Measurements from ENCODE around the gene BBS5. TPM values are rescaled to one million over a fixed set of nuclear protein-coding genes. Genes with fewer than 3 reads are reported as not detected.
"Not testable (repeated sequence)": the region's sequence is repeated elsewhere in the genome, so short reads cannot be mapped to it uniquely, and the experiment has no call there.

BBS5 gene
- total RNA-seq (2014; rRNA removed; shearing (Covaris generic)), result 1.3 and 1.9 TPM in 2 replicates

DNA sequence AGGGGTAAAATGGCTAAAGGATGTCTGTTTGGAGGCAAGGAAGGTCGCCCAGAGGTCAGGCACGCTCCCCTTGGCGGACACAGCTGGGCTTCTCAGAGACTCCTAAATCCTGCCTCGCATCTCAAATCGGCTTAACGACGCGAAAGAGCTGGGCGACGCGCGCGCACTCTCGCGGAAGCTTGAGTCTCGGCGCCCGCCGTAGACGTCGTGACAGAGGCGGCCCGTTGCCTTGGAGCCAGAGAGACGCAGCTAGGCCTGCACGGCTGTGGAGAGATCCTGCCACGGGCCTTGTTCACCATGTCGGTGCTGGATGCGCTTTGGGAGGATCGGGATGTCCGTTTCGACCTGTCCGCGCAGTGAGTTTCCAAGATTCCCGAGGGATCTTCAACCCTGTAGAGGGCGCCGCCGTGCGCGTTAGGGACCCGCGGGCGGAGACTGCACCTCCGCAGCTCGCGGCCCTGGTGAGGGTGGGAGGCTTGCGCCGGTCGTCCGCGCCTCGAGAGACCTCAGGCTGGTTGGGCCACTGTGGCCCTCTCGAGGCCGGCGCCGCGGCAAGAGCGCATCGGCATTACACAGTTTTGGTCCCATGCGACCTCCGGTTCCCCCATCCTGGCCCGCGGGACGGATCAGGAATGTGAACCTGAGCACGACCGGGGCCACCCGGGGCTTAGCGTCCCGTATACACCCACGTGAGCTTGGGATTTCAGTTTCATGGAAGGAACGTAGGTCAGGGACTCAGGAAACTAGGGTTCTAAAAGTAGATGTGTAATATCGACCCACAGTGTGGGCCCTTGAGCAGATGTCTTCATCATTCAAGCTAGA lies at the start of gene BBS5:
TSS of gene BBS5 (plus strand) at position 238 of the 822 bp plus-strand sequence. CDS start at position 298, 60 bp downstream.
- peak within 1 kb of the TSS; percentile 76 for H3K4me3 ChIP-seq (ENCODE audit: insufficient read depth, low read depth, low read length)
- no peaks in the 10 kb centered on the region for H3K36me3 ChIP-seq (replicated peaks; ENCODE audit: control insufficient read depth, insufficient read depth, low read length)
- DNase-seq, result peak; percentile 81
- H3K27me3 ChIP-seq (ENCODE audit: control insufficient read depth, insufficient read depth, low read length), result peaks cover 25% of the 10 kb centered on the region

DNA sequence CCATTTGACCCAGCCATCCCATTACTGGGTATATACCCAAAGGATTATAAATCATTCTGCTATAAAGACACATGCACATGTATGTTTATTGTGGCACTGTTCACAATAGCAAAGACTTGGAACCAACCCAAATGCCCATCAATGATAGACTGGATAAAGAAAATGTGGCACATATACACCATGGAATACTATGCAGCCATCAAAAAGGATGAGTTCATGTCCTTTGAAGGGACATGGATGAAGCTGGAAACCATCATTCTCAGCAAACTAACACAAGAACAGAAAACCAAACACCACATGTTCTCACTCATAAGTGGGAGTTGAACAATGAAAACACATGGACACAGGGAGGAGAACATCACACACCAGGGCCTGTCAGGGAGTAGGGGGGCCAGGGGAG lies 47.5 kb upstream of the BBS5 start:
- not testable (repeated sequence) for H3K27me3 ChIP-seq (ENCODE audit: control insufficient read depth, insufficient read depth, low read length); H3K4me3 ChIP-seq (ENCODE audit: insufficient read depth, low read depth, low read length); DNase-seq; H3K36me3 ChIP-seq (replicated peaks; ENCODE audit: control insufficient read depth, insufficient read depth, low read length)

- DNase-seq; H3K36me3 ChIP-seq (replicated peaks; ENCODE audit: control insufficient read depth, insufficient read depth, low read length); H3K27me3 ChIP-seq (ENCODE audit: control insufficient read depth, insufficient read depth, low read length); H3K4me3 ChIP-seq (ENCODE audit: insufficient read depth, low read depth, low read length): not testable (repeated sequence)
These were observed 45.1 kb upstream of the BBS5 start for GRCh38 chr2:169434236-169434635.

- no peak for DNase-seq
- no peaks in the 10 kb centered on the region for H3K27me3 ChIP-seq (ENCODE audit: control insufficient read depth, insufficient read depth, low read length)
- no peaks in the 10 kb centered on the region for H3K36me3 ChIP-seq (replicated peaks; ENCODE audit: control insufficient read depth, insufficient read depth, low read length)
- no peak overlapping the region for H3K4me3 ChIP-seq (ENCODE audit: insufficient read depth, low read depth, low read length)
These were observed 40.7 kb upstream of the BBS5 start for GRCh38 chr2:169438466-169439072.

- Histone ChIP-seq H3K27me3 (ENCODE audit: control insufficient read depth, insufficient read depth, low read length) (no peaks in the 10 kb centered on the region), H3K36me3 (replicated peaks; ENCODE audit: control insufficient read depth, insufficient read depth, low read length) (no peaks in the 10 kb centered on the region)
These were observed 39.4 kb upstream of the BBS5 start for GRCh38 chr2:169439900-169440299.

GRCh38 chr2:169446452-169446851 lies 32.8 kb upstream of the BBS5 start:
- Histone ChIP-seq H3K4me3 (ENCODE audit: insufficient read depth, low read depth, low read length) (no peak overlapping the region), H3K27me3 (ENCODE audit: control insufficient read depth, insufficient read depth, low read length) (no peaks in the 10 kb centered on the region), H3K36me3 (replicated peaks; ENCODE audit: control insufficient read depth, insufficient read depth, low read length) (no peaks in the 10 kb centered on the region)
- no peak for DNase-seq

More at GRCh38 chr2:169439900-169440299, 39.4 kb upstream of the BBS5 start:
- DNase-seq, result no peak
- no peak overlapping the region for H3K4me3 ChIP-seq (ENCODE audit: insufficient read depth, low read depth, low read length)

GRCh38 chr2:169448316-169448715 lies 31.0 kb upstream of the BBS5 start:
- no peak for DNase-seq
- Histone ChIP-seq H3K4me3 (ENCODE audit: insufficient read depth, low read depth, low read length) (no peak overlapping the region), H3K27me3 (ENCODE audit: control insufficient read depth, insufficient read depth, low read length) (no peaks in the 10 kb centered on the region)

GRCh38 chr2:169448865-169449264 lies 30.4 kb upstream of the BBS5 start:
- Histone ChIP-seq H3K4me3 (ENCODE audit: insufficient read depth, low read depth, low read length) (no peak overlapping the region), H3K36me3 (replicated peaks; ENCODE audit: control insufficient read depth, insufficient read depth, low read length) (no peaks in the 10 kb centered on the region), H3K27me3 (ENCODE audit: control insufficient read depth, insufficient read depth, low read length) (no peaks in the 10 kb centered on the region)
- no peak for DNase-seq

More at GRCh38 chr2:169448316-169448715, 31.0 kb upstream of the BBS5 start:
- no peaks in the 10 kb centered on the region for H3K36me3 ChIP-seq (replicated peaks; ENCODE audit: control insufficient read depth, insufficient read depth, low read length)

DNA sequence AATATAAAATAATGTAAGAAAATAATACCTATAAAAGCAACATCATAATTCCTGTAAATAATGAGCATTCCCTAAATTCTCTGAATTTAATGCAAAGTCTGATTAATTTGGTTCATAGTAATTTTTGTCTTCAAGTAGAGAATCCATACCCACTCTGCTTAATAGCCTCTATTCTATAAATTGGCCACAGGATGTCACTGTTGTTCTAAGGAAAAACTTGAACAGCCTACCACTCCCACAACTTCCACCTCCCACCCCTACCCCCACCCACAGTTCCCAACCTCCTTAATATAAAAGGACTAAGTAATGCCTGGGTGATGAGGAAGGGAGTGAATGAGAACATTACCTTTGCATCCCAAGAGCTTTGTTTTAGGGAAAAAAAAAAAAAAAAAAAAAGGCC lies 27.2 kb upstream of the BBS5 start:
- Histone ChIP-seq H3K36me3 (replicated peaks; ENCODE audit: control insufficient read depth, insufficient read depth, low read length) (no peaks in the 10 kb centered on the region), H3K4me3 (ENCODE audit: insufficient read depth, low read depth, low read length) (no peak overlapping the region), H3K27me3 (ENCODE audit: control insufficient read depth, insufficient read depth, low read length) (no peaks in the 10 kb centered on the region)
- DNase-seq, result peak; percentile 32

DNA sequence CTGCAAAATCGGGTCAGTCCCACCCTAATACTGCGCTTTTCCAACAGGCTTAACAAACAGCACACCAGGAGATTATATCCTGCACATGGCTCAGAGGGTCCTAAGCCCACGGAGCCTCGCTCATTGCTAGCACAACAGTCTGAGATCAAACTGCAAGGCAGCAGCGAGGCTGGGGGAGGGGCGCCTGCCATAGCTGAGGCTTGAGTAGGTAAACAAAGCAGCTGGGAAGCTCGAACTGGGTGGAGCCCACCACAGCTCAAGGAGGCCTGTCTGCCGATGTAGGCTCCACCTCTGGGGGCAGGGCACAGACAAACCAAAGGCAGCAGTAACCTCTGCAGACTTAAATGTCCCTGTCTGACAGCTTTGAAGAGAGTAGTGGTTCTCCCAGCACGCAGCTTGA lies 26.2 kb upstream of the BBS5 start:
- not testable (repeated sequence) for H3K27me3 ChIP-seq (ENCODE audit: control insufficient read depth, insufficient read depth, low read length); H3K4me3 ChIP-seq (ENCODE audit: insufficient read depth, low read depth, low read length); H3K36me3 ChIP-seq (replicated peaks; ENCODE audit: control insufficient read depth, insufficient read depth, low read length); DNase-seq

DNA sequence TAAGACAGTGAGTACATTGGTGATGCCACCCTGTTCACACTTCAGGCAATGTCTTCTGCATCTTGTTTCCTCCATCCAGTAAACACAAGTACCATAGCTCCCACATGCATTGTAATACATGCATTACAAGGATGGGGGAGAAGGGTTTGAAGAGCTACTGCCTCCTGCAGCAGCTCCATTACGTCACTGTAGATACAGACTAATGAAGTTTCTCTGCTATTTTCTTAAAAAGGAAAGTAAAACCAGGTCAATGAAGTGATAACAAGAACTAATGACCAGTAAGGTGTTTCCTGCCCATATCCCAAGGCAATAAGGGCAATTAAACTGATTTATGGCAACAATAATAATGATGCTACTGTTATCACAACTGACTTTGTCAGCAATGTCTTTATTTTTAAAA lies 18.2 kb upstream of the BBS5 start:
- DNase-seq, result no peak
- Histone ChIP-seq H3K4me3 (ENCODE audit: insufficient read depth, low read depth, low read length) (no peak overlapping the region), H3K36me3 (replicated peaks; ENCODE audit: control insufficient read depth, insufficient read depth, low read length) (no peaks in the 10 kb centered on the region), H3K27me3 (ENCODE audit: control insufficient read depth, insufficient read depth, low read length) (no peaks in the 10 kb centered on the region)

GRCh38 chr2:169462896-169463695 lies 16.2 kb upstream of the BBS5 start:
- DNase-seq, result no peak
- Histone ChIP-seq H3K27me3 (ENCODE audit: control insufficient read depth, insufficient read depth, low read length) (no peaks in the 10 kb centered on the region), H3K4me3 (ENCODE audit: insufficient read depth, low read depth, low read length) (no peak overlapping the region), H3K36me3 (replicated peaks; ENCODE audit: control insufficient read depth, insufficient read depth, low read length) (no peaks in the 10 kb centered on the region)

DNA sequence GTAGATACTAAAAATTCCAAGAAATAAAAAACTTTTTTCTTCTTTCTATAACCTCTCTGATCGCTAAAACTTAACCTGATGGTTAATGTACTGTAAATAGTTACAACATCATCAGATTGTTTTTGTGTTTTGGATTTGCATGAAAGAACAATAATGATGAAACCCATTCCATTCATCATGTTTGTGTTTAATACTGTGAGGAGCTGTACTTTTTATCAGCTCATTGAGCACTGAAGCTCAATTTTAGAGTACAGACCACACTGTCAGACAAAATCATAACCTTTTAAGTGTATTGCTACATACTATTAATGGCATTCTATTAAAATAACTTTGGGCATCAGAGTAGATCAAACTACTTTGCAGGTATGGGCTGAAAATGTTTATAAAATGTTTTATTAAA lies 14.8 kb upstream of the BBS5 start:
- no peak for DNase-seq
- no peaks in the 10 kb centered on the region for H3K27me3 ChIP-seq (ENCODE audit: control insufficient read depth, insufficient read depth, low read length)
- H3K36me3 ChIP-seq (replicated peaks; ENCODE audit: control insufficient read depth, insufficient read depth, low read length), result no peaks in the 10 kb centered on the region
- H3K4me3 ChIP-seq (ENCODE audit: insufficient read depth, low read depth, low read length), result no peak overlapping the region

- no peak overlapping the region for H3K4me3 ChIP-seq (ENCODE audit: insufficient read depth, low read depth, low read length)
- DNase-seq, result no peak
- no peaks in the 10 kb centered on the region for H3K27me3 ChIP-seq (ENCODE audit: control insufficient read depth, insufficient read depth, low read length)
- no peaks in the 10 kb centered on the region for H3K36me3 ChIP-seq (replicated peaks; ENCODE audit: control insufficient read depth, insufficient read depth, low read length)
These were observed 14.4 kb upstream of the BBS5 start for GRCh38 chr2:169464882-169465281.

GRCh38 chr2:169468841-169469240 lies 10.5 kb upstream of the BBS5 start:
- Histone ChIP-seq H3K27me3 (ENCODE audit: control insufficient read depth, insufficient read depth, low read length) (no peaks in the 10 kb centered on the region), H3K4me3 (ENCODE audit: insufficient read depth, low read depth, low read length) (no peak overlapping the region), H3K36me3 (replicated peaks; ENCODE audit: control insufficient read depth, insufficient read depth, low read length) (no peaks in the 10 kb centered on the region)
- no peak for DNase-seq
